Stimulated activated CD4-positive, alpha-beta T cell treated with anti-CD3 and anti-CD28 coated beads, Interleukin-1b, Interleukin-23, amount 100 ng/mL, for 1 hour (primary cell): ENCODE data around the gene LRTM2.

ENCODE experiments used
- DNase-seq, 2 donors: peaks; one replicate each; pipeline ENCODE4 v3.0.0-alpha.2; 2020; ENCODE audit warnings: low read depth in 2 of 2

Gene LRTM2

DNA sequence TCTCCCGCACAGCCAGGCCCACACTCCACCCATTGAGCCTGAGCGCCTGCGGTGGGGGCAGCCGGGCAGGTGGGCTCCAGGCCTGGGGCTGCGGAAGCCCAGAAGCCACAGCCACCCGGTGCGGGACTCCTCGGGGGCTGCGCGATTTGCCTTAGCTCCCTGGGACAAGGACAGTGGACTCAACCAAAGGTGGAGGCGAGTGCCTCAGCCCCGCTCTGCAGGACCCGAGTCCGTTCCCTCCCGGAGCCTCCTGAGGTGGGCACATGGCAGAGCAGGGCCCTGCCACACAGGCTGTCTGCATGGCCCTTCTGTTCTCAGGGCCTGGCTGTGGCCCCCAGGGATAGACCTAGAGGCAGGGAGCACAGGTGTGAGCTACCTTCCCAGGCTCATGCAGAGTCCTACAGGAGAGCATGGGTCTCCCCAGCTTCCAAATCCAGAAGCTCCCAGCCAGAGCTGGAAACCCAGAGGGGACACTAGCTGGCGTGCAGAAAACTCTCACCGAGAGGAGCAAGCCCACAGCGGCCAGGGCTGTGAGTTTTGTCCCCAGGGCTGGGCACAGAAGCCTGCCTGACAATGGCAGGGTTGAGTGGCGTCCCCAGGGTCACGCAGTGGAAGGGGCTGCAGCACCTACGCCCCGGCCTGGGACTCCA lies 22.2 kb upstream of the LRTM2 start:
- DNase-seq: no peak

DNA sequence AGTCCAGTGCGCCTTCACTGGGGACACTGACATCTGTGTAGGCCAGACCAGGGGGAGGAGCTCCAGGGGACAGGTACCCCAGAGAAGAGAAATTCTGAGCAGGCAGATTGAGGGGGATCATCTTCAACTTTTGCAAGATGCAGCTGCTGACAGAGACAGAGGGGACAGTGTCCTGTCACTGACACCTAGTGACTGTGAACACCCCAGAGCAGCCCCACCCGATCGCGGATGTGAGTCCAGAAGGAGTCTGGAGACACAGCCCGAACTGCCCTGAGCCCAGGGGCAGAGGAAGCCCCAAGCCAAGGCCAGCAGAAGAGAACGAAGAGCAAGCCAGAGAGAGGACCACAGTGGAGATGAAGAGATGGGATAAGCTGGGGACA lies 21.7 kb upstream of the LRTM2 start:
- no peak for DNase-seq

DNA sequence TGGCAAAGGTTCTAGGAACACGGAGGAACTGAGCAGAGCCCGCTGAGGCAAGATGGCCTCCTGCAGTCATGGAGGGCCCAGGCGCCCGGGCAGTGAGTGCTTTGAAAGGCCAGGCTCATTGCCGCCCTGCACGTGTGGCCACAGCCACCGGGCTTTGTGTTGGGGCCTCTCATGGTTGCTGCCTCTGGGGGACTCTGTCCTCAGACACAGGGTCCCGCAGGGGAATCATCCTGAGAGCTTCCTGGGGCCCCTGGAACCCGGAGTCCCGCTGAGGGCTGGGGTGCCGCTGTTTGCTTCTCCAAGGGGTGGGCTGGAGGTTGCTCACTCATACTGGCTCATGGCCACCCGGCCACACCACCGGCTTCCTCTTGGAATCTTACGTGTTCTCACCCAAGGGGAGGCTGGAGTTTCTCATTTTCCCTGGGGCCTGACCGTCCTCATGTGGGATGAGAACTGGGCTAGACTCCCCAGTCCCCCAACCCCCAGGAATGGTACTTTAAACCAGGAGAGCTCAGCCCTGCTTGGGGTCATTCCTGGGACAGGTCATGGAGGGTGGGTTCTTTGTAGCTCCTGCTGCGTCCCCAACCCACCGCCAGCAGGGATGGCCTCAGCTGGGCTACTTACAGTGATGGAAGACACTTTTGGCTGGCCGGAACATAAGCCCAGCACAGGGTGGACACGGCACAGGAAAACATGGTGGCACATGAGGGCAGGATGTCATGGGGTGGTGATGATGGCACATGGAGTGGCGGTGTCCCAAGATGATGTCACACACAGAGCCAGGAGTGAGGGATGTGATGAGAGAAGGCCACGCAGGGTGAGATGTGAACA lies 21.1 kb upstream of the LRTM2 start:
- DNase-seq: no peak

DNA sequence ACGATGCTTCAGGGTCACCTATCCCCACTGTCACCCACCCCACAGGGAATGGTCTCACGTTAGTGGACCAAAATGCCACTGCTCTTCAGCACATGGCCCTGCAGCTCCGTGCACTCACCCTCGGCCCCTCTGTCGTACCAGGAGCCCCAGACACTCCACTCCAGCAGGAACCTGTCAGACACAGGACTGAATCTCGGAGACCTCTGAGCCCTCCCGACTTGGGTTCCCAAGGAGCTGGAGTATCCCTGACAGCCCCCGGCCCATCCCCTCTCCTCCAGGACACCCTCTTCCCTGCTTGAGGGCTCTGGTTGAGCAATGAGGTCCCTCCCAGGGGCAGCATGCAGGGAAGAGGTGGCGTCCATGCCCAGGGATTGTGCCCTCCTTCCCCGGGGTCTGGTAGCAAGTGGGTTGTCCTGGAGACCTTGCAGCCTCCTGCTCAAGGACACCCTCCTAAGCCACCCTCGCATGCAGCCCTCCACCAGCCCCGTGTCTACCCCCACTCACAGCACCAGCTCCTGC lies 20.4 kb upstream of the LRTM2 start:
- no peak for DNase-seq

DNA sequence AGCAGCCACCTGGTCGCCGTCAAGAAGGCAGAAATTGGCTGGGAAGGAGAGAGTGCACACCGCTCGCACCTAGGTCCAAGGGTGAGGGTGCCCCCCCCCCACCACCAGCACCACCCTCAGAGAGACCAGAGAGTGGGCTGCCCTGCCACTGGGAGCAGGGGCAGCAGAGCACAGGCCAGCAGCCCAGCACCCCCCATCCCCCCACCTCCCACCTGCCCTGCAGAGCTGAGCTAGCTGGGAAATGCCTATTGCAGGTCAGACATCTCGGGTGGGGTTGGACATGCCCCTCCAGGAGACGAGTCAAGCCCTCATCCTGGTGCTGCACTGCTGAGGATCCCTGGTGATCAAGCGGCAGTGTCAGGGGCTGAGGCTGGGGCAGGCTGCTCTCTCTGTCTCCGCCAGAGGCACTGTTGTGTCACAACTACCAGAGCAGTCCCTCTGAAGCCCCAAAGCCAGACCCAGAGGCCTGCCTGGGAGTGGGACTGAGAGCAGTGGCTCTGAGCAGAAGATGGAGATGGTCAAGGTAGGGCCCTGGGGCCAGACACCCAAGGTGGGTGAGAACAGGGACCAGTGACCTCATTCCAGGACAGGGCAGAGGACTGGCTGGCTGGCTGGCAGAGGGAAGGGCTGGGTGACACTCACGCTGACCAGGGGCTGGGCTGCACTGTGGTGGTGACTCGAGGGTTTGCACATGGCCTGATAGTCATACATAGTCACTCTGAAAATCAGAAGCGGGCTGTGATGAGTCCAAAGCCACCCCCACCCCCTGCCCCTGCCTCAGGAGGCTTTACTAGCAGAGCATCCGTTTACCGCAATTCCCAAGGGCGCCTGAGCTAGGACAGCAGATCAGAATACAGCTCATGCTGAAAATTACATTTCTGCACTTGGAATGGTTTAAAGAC lies 19.7 kb upstream of the LRTM2 start:
- no peak for DNase-seq

DNA sequence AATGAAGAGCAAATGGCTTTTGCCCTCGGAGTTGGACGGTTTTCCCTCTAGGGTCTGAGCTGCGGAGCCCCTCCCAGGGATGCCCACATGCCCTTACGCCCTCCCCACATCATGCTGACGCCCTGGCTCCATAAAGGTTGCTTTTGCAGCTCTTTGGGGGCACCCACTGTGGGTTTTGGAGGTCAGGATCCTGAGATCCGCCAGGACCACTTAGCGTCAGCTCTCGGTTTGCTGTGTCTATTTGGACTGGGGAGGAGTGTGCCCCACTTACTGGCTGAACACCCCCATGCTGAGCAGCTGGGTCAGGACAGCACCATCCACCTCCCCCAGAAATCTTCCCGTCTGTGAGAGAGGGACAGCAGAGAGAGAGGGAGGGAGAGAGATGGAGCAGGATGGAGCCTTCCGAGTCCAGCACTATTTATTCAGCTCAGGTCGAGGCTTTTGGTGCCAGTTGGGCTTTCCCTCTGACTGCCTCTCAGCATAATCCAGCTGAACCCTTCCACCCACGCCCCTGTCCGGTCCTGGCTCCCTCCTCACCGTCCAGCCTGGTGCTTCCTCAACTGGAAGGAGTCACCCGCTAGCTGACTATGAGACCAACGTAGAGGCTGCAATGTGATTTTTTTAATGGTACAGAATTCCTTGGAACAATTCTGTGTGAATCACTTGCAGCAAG lies 18.9 kb upstream of the LRTM2 start:
- no peak for DNase-seq

DNA sequence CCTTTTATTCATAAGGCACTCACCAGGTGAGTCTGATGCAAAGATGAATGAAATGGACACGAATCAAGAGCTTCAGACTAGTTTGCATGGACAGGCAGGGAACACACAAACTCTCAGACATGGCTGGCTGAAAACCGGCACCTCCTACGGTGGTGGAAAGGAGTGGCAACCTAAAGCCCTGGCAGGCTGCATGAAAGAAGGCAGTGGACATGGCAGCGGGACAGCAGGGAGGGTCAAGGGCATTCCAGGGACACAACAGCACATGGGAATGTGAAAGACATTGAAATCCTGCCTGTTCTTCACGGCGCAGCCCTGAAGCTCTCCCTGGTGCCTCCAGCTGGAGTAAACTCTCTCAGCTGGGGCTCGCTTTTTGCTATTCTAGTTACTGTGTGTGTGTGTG lies 16.6 kb upstream of the LRTM2 start:
- no peak for DNase-seq

DNA sequence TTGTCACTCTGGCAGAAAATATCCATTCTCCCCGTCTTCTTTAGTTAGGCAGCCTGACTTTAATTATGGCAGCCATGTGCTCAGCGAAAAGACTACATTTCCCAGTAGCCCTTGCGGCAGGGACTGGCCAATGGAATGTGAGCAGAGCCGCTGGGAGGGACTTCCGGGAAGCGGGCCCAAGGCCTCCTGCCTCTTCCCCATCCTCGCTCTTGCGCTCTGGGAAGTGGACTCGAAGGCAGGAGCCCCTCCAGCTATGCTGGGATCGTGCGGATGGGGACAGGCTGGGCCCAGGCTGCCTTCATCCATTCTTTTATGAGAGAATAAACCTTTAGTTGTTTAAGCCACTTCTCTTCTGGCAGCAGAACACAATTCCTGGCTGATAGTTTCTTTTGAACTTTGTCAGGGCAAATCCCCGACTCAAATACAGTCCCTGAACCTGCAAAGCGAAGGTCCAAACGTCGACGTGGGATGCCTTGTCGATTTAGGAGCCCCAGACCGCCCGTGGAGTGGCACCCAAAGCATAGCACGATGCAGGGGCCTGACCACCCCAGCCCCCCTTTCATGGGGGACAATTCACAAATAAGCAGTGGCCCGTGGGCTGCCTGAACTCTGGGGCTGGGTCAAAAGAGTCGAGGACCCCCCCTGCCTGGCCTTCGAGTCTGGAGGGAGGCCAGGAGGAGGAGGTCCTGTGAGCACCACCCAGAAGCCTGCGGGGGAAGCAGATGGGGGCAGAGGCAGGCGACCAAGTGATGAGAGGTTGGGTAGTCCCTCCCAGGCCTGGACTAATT lies 15.6 kb upstream of the LRTM2 start:
- DNase-seq: peak; percentile 58 to 74

DNA sequence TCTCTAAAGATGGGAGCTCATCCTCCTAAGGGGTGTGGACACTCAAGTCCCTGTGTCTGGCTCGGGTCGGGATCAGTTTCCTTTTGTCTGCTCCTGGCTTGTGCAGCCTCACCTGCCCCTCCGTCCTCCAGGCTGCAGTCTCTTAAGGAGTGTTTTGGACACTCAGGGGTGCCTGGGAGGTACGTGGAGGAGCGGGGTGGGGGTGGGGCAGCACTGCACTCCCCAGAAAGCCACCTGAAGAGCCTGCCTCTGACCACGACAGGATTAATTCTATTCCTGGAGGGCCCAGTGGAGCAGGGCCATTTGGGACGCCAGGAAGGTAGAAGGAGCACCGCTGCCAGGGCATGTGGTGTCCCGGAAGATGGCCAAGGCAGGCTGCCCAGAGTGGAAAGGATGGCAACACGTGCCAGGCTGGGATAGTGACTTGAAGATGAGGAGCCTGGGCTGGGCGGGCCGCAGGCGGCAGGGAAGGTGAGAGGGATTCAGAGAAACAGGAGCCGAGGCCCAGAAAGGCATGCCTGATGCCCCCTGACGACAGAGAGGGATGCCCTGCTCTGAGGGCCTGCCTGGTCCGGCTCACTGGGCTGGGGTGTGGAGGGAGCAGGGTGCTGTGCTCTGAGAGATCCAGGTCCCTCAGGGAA lies 14.8 kb upstream of the LRTM2 start:
- no peak for DNase-seq

DNA sequence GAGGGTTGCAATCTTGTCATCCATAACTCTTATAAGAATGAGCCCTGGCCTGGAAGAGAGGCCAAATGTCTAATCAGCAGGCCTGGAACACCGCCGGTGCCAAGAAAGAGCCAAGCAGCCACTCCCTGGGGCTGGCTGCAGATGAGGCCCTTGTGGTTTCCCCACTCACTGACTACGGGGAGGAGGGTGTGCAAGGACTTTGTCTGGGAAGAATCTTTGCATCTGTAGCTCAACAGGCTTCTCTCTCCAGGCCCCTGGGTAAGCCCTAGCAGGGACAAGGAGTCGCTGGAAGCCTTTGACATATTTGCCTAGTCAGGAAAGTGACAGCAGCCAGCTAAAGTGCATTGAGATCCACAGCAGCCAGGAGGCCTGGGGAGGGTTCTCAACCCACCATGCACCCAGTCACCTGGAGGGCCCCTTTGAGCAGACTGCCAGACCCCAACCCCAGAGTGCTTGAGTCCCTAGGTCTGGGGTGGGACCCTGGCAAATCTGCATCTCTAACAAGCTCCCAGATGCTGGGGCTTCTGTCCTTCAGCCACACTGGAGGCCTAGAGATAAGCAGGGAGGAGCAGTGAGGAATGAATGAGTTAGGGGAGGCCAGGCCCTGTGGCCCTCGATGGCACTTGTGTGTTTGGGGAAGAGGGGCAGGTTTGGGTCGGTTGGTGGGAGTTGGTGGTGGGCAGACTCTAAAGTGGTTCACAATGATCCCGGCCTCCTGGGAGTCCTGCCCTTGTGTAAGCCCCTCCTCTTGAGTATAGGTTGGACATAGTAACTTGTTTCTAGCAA lies 13.9 kb upstream of the LRTM2 start:
- DNase-seq: no peak

DNA sequence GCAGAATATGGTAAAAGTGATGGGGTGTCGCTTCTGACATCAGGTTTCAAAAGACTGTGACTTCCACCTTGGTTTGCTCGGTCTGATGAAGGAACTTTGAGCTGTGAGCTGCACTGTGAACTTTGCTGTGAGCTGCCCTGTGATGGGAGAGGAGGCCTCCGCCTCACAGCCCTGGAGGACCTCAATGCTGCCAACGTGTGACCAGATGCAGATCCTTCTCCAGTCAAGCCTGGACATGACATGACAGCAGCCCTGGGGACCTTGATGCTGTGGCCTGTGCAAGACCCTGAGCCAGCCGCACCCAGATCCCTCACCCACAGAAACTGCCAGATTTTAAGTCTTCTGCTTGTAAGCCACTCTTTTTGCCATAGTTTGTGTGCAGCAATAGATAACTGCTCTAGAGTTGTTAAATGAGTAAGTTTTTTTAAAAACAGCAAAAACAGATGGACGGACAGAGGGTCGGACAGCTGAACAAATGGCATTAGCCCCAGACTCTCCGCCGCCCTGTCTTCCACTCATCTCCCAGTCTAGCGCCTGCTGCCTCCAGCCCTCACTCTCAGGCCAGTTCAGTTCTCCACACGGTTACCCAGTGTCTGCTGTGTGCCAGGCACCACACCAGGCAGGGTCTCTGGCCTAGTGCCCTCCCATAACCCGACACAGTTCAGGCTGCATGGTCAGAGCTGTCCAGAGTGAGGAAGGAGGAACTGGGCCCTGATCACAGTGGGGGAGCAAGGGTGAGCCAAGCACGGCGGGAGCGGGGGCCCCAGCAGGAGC lies 13.1 kb upstream of the LRTM2 start:
- no peak for DNase-seq

DNA sequence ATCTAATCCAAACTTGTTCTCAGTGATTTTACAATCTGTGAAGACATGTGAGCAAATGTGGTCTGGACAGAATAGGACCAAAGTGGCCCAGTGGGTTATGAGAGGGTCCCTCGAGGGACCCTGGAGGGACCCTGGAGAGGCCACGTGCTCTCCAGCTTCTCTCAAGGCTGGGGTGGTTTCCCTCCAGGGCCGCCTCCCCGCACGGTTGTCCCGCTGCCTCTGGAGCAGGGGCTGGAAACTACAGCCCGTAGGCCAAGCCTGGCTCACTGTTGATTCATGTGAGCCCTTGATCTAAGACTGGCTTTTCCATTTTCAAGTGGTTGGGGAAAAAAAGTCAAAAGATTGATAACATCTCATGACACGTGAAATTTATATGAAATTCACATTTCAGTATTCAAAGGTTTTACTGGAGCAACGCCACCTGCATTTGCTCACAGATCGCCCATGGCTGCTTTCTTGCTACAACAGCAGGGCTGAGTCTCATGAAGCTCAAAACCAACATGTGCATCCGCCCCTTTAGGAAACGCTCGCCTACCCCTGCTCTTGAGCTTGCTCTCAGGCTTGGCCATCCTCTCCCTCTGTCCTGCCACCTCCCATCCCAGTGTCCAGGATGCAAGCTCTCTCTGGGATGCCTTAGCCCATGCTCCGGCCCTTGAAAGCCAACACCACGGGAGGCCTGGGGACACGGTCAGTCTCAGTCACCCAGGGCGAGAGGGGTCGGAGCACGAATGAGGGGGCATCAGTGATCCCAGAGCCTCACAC lies 12.1 kb upstream of the LRTM2 start:
- no peak for DNase-seq

DNA sequence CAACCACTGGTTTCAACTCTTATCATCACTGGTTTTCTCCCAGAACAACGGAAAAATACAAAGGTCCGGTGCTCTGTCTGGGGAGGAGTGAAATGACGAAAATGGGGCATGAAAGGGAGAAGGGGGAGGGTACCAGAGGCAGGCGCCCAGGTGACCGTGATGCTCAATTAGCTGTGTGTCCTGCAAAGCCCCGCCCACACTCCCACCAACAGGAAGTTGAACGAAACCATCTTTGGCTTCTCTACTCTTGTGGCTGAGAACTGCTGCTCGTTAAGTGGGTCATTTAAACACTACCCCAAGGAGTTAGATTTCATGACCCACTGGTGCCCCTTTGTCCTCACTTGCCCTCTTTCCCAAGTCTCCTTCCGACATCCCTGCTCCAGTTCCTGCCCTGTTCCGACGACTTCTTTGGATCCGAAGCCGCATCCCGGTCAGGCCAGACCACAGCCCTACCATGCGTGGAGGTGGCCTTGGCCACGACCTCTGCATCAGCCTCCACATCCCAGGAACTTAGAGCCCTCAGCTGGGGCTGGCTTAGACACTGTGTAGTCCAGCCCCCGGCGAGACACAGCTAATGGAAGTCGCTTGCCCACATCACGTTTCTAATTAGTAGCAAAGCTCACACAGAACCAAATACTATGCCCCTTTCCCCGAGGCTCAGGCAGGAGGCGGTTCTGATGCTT lies 11.4 kb upstream of the LRTM2 start:
- no peak for DNase-seq

DNA sequence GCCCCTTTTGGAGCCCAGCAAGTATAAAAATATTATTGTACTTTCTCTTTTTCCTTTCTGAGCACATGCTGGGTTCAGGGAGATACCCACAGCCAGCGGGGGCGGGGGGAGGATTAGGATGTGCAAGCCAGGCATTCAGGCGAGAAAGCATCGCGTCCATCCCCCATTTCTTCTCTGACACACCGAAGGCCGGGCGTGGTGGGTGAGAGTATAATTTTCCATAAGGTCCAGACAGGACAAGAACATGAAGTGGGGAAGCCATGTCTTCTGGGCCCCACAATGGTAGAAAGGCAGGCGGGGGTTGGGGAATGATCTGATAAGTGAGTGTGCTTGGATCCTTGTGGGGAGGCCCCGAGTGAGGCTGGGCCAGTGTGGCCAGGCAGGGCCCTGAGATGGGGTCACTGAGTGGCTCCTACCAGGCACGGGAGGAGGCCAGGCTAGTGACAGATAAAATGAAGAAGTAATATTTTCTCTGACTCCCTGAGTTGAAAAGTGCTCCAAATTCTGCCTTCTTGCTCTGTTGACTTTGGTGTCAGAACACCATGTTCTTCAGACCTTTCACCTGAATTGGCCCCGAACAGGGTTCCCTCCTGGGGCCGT lies 10.7 kb upstream of the LRTM2 start:
- no peak for DNase-seq

DNA sequence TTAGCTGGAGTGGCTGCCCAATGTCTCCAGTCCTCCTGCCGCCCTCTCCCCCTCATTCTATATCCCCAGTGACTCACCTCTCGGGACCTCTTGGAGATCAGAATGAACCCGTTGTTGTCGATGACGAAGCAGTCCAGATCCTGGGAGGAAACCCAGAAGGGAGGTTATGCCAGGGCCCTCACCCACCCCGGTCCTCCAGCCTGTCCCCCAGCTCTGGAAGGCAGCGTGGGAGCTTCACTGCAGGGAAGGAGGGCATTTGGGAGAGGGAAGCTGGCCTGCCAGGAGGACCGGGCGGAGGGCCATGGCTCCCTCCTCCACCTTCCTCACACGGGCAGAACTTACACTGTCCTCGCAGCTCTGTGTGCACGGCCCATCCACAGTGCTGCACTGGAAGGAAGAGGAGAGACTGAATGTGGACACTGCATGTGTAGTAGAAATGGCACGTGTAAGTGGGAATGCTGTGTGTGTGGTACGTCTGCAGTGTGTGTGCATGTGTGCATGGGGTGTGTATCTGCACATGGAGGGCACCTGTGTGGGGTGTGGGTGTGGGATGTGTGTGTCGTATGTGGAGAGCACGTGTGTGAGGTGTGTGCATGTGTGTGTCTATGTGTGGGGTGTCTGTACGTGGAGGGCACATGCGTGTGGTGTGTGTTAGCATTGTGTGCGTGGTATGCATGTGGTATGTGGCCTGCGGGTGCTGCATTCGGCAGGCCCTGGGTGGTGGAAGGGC lies 10.0 kb upstream of the LRTM2 start:
- no peak for DNase-seq

DNA sequence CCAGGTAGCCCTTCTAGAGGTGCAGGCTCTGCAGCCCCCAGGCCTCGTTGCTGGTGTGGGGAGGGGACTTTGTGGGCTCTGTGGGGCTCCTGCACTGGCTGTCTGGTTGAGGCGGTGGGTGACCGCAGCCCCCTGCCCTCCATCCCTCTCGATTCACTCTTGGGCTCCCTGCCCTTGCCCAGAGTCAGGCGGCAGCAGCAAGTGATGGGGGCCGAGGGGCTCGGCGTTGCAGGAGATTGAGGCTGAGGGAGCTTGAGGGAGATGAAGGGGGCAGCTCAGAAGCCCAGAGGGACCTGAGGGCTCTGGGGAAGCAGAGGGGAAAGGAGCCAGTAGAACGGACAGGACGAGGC lies 9.5 kb upstream of the LRTM2 start:
- DNase-seq: no peak
